OCI-LY1 (cell line): ENCODE results near the gene PDE4D.

Source experiments
- H2AFZ ChIP-seq: fragments of 200-600 bp; sonication (generic), shearing (Covaris generic); 2 replicates; pipeline ENCODE4 v1.6.0; 2014; ENCODE audit warnings: antibody characterized with exemption, mild to moderate bottlenecking, low read length
- H3F3A ChIP-seq: fragments of 200-600 bp; sonication (generic), shearing (Covaris generic); 2 replicates; pipeline ENCODE4 v1.6.0; 2014; ENCODE audit warnings: mild to moderate bottlenecking, antibody characterized with exemption, low read length, moderate library complexity; ENCODE audit not compliant: insufficient read depth
- H3K27ac ChIP-seq: fragments of 200-600 bp; sonication (generic); 2 replicates; pipeline ENCODE4 v1.5.1; 2014; ENCODE audit warnings: low read length, mixed run types, mild to moderate bottlenecking, low read depth; ENCODE audit not compliant: poor library complexity, severe bottlenecking
- H3K27me3 ChIP-seq: fragments of 200-600 bp; sonication (generic); 2 replicates; pipeline ENCODE4 v1.6.0; 2014; ENCODE audit warnings: antibody characterized with exemption, mild to moderate bottlenecking, low read length, moderate library complexity; ENCODE audit not compliant: insufficient read depth
- H3K36me3 ChIP-seq: fragments of 200-600 bp; sonication (generic); 2 replicates; pipeline ENCODE4 v1.6.1; 2014; ENCODE audit warnings: mild to moderate bottlenecking, antibody characterized with exemption, low read length, moderate library complexity, mixed read lengths; ENCODE audit not compliant: insufficient read depth
- H3K4me1 ChIP-seq: fragments of 200-600 bp; sonication (generic); 2 replicates; pipeline ENCODE4 v1.5.1; 2014; ENCODE audit warnings: mild to moderate bottlenecking, low read length, moderate library complexity; ENCODE audit not compliant: insufficient read depth, severe bottlenecking
- H3K4me2 ChIP-seq: fragments of 200-600 bp; sonication (generic), shearing (Covaris generic); 2 replicates; pipeline ENCODE4 v1.6.1; 2014; ENCODE audit warnings: low read length
- H3K4me3 ChIP-seq: fragments of 200-600 bp; sonication (generic); 2 replicates; pipeline ENCODE4 v1.5.1; 2014; ENCODE audit warnings: low read length, low read depth, mild to moderate bottlenecking, mixed read lengths; ENCODE audit not compliant: poor library complexity, severe bottlenecking
- H3K79me2 ChIP-seq: fragments of 200-600 bp; shearing (Covaris generic); 2 replicates; pipeline ENCODE4 v1.6.1; 2016; ENCODE audit warnings: mixed run types, low read length, mixed read lengths; ENCODE audit not compliant: insufficient read depth
- H3K9ac ChIP-seq: fragments of 200-600 bp; sonication (generic), shearing (Covaris generic); 2 replicates; pipeline ENCODE4 v1.6.1; 2014; ENCODE audit warnings: mild to moderate bottlenecking, low read length, mixed read lengths
- H3K9me2 ChIP-seq: fragments of 200-600 bp; sonication (generic), shearing (Covaris generic); 2 replicates; pipeline ENCODE4 v1.6.1; 2014; ENCODE audit warnings: low read depth, mild to moderate bottlenecking, low read length, mixed read lengths
- H3K9me3 ChIP-seq: fragments of 200-600 bp; shearing (Covaris generic); 2 replicates; pipeline ENCODE4 v1.6.1; 2014; ENCODE audit warnings: low read length, mixed read lengths
- H4K20me1 ChIP-seq: fragments of 200-600 bp; sonication (generic), shearing (Covaris generic); 2 replicates; pipeline ENCODE4 v1.6.0; 2016; ENCODE audit warnings: mild to moderate bottlenecking, low read length; ENCODE audit not compliant: insufficient read depth
- CTCF ChIP-seq: fragments of 200-600 bp; sonication (generic), shearing (Covaris generic); IDR thresholded peaks from 2 replicates; pipeline ENCODE4 v1.5.1; 2017; ENCODE audit warnings: mild to moderate bottlenecking, antibody characterized with exemption, low read length, moderate library complexity, mixed read lengths
- EZH2 ChIP-seq: fragments of 200-600 bp; sonication (generic), shearing (Covaris generic); IDR thresholded peaks from 2 replicates; pipeline ENCODE4 v1.8.0; 2017; ENCODE audit warnings: borderline replicate concordance, mixed run types, mild to moderate bottlenecking, antibody characterized with exemption, low read length, moderate library complexity, mixed read lengths

PDE4D gene

GRCh38 chr5:59130431-59130830, 763.1 kb downstream of the PDE4D start:
- Histone ChIP-seq H3K9ac (no peak overlapping the region), H3K9me3 (no peaks in the 10 kb centered on the region), H3K4me3 (no peak overlapping the region), H2AFZ (no peak overlapping the region), H3K27me3 (no peaks in the 10 kb centered on the region), H3K27ac (no peak overlapping the region), H3K4me2 (no peak overlapping the region), H4K20me1 (no peaks in the 10 kb centered on the region), H3K36me3 (no peaks in the 10 kb centered on the region), H3K9me2 (no peaks in the 10 kb centered on the region), H3K79me2 (no peaks in the 10 kb centered on the region), H3K4me1 (peaks cover 6% of the 10 kb centered on the region), H3F3A (no peaks in the 10 kb centered on the region)
- no peak for TF ChIP-seq CTCF
- no peak for TF ChIP-seq EZH2

DNA sequence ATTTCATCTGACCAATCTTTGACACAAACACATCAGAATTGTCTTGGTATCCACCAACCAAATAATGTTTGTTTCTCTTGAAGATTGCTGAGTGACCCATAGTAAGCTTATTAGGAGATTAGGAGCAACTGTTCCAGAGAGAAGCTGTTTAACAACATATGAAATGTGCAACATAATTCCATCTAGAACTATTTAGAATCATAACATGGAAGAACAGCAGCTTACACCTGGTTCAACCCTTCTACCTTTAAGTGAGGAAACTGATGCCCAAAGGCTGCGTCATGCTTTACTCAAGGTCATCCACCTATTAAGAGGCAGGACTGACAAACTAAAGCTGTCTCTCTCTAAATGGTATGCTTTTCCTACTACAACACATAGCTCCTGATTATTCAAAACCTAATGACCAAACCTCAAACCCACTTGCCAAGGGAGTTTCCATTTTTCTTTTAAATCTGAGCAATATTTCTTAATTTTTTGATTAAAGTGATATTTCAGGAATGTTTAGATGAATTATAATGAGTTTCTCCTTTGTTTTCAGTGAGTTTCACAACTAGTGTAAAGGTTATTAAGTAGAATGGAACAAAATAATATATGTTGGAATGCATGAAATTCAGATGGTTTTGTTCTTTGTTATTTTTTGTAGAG, 764.8 kb downstream of the PDE4D start:
- H4K20me1 ChIP-seq: no peaks in the 10 kb centered on the region
- no peaks in the 10 kb centered on the region for H3K9me2 ChIP-seq
- no peaks in the 10 kb centered on the region for H3K79me2 ChIP-seq
- H3K27ac ChIP-seq: no peak overlapping the region
- no peaks in the 10 kb centered on the region for H3K9me3 ChIP-seq
- no peak overlapping the region for H2AFZ ChIP-seq
- H3K4me2 ChIP-seq: no peak overlapping the region
- no peaks in the 10 kb centered on the region for H3K27me3 ChIP-seq
- no peaks in the 10 kb centered on the region for H3K36me3 ChIP-seq
- no peak overlapping the region for H3K9ac ChIP-seq
- no peaks in the 10 kb centered on the region for H3F3A ChIP-seq
- peaks cover 6% of the 10 kb centered on the region for H3K4me1 ChIP-seq
- no peak overlapping the region for H3K4me3 ChIP-seq
- TF ChIP-seq EZH2: no peak
- no peak for TF ChIP-seq CTCF

GRCh38 chr5:59126708-59127573, 766.6 kb downstream of the PDE4D start:
- Histone ChIP-seq H3K9me2 (no peaks in the 10 kb centered on the region), H3K27me3 (no peaks in the 10 kb centered on the region), H4K20me1 (no peaks in the 10 kb centered on the region), H3F3A (no peaks in the 10 kb centered on the region), H3K9me3 (no peaks in the 10 kb centered on the region), H2AFZ (no peak overlapping the region), H3K4me3 (peak overlapping the region; percentile 44), H3K4me2 (peak overlapping the region; percentile 56), H3K79me2 (no peaks in the 10 kb centered on the region), H3K4me1 (peaks cover 6% of the 10 kb centered on the region), H3K27ac (no peak overlapping the region), H3K36me3 (no peaks in the 10 kb centered on the region), H3K9ac (no peak overlapping the region; the same call in 1 of the 2 replicates)
- no peak for TF ChIP-seq CTCF
- no peak for TF ChIP-seq EZH2
